ENCODE results near the gene FCHSD2. TPM values are rescaled to one million over a fixed set of nuclear protein-coding genes. Genes with fewer than 3 reads are reported as not detected.
"Not testable (repeated sequence)": the region's sequence is repeated elsewhere in the genome, so short reads cannot be mapped to it uniquely, and the experiment has no call there.

Gene FCHSD2
- total RNA-seq, 1 donor from 2014 or later, result 10.0 TPM

GRCh38 chr11:72921028-72921716 is 220.9 kb downstream of the FCHSD2 start:
- FAIRE-seq (no peak), DNase-seq (ENCODE audit: low read depth) (no peak)
- no peak for TF ChIP-seq CTCF (IDR thresholded peaks at IDR 0.05; ENCODE audit: insufficient read depth, low read length, severe bottlenecking)
- Histone ChIP-seq H3K36me3 (ENCODE audit: control insufficient read depth, insufficient read depth, low read length) (no peaks in the 10 kb centered on the region), H3K4me3 (ENCODE audit: low read depth, low read length) (no peak overlapping the region), H3K27me3 (ENCODE audit: control insufficient read depth, insufficient read depth, low read length) (no peaks in the 10 kb centered on the region)

DNA sequence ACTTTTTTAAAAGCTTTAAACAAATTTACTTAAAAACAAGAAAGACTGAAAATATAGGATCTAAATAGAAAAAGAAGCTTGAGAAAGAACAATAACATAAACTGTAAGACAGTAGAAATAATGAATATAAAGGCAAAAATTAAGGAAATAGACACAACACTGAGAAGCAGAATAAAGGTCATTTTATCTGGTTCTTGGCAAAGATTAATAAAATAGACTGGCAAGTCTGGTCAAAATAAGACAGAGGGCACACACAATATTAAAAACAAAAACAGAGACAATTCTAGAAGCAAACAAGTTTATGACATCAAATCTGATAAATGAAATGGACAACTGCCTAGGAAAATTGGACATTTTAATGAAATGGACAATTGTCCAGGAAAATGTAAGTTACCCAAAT is 222.1 kb downstream of the FCHSD2 start:
- no peak for TF ChIP-seq CTCF (IDR thresholded peaks at IDR 0.05; ENCODE audit: insufficient read depth, low read length, severe bottlenecking)
- FAIRE-seq, result no peak
- no peak for DNase-seq (ENCODE audit: low read depth)
- Histone ChIP-seq H3K4me3 (ENCODE audit: low read depth, low read length) (no peak overlapping the region), H3K27me3 (ENCODE audit: control insufficient read depth, insufficient read depth, low read length) (no peaks in the 10 kb centered on the region), H3K36me3 (ENCODE audit: control insufficient read depth, insufficient read depth, low read length) (no peaks in the 10 kb centered on the region)

GRCh38 chr11:72918851-72919250 is 223.3 kb downstream of the FCHSD2 start:
- no peak for TF ChIP-seq CTCF (IDR thresholded peaks at IDR 0.05; ENCODE audit: insufficient read depth, low read length, severe bottlenecking)
- FAIRE-seq (no peak), DNase-seq (ENCODE audit: low read depth) (no peak)
- H3K27me3 ChIP-seq (ENCODE audit: control insufficient read depth, insufficient read depth, low read length), result no peaks in the 10 kb centered on the region
- no peak overlapping the region for H3K4me3 ChIP-seq (ENCODE audit: low read depth, low read length)
- no peaks in the 10 kb centered on the region for H3K36me3 ChIP-seq (ENCODE audit: control insufficient read depth, insufficient read depth, low read length)

- no peaks in the 10 kb centered on the region for H3K36me3 ChIP-seq (ENCODE audit: control insufficient read depth, insufficient read depth, low read length)
- no peaks in the 10 kb centered on the region for H3K27me3 ChIP-seq (ENCODE audit: control insufficient read depth, insufficient read depth, low read length)
- DNase-seq (ENCODE audit: low read depth) (no peak), FAIRE-seq (no peak)
- H3K4me3 ChIP-seq (ENCODE audit: low read depth, low read length), result no peak overlapping the region
- no peak for TF ChIP-seq CTCF (IDR thresholded peaks at IDR 0.05; ENCODE audit: insufficient read depth, low read length, severe bottlenecking)
These were observed 229.9 kb downstream of the FCHSD2 start for GRCh38 chr11:72912253-72912652.

GRCh38 chr11:72909558-72910388 is 232.3 kb downstream of the FCHSD2 start:
- H3K27me3 ChIP-seq (ENCODE audit: control insufficient read depth, insufficient read depth, low read length); H3K36me3 ChIP-seq (ENCODE audit: control insufficient read depth, insufficient read depth, low read length); FAIRE-seq; DNase-seq (ENCODE audit: low read depth); H3K4me3 ChIP-seq (ENCODE audit: low read depth, low read length): not testable (repeated sequence)

DNA sequence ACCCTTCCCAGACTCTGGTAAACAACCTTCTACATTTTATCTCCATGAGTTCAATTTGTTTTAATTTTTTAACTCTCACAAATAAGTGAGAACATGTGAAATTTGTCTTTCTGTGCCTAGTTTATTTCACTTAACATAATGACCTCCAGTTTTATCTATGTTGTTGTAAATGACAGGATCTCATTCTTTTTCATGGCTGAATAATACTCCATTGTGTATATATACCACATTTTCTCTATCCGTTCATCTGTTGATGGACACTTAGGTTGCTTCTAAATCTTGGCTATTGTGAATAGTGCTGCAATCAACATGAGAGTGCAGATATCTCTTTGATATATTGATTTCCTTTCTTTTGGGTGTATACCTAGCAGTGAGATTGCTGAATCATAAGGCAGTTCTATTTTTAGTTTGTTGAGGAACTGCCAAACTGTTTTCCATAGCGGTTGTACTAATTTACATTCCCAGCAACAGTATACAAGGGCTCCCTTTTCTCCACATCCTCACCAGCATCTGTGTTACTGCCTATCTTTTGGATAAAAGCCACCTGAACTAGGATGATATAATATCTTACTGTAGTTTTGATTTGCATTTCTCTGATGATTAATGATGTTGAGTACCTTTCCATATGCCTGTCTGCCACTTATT is 234.0 kb downstream of the FCHSD2 start:
- Histone ChIP-seq H3K36me3 (ENCODE audit: control insufficient read depth, insufficient read depth, low read length) (no peaks in the 10 kb centered on the region), H3K27me3 (ENCODE audit: control insufficient read depth, insufficient read depth, low read length) (no peaks in the 10 kb centered on the region), H3K4me3 (ENCODE audit: low read depth, low read length) (no peak overlapping the region)
- no peak for TF ChIP-seq CTCF (IDR thresholded peaks at IDR 0.05; ENCODE audit: insufficient read depth, low read length, severe bottlenecking)
- no peak for DNase-seq (ENCODE audit: low read depth)
- FAIRE-seq, result no peak

Data from bronchial epithelial cell (primary cell).